ENCODE results near the gene COLGALT1.
A peak's percentile ranks its signal among the peaks of the same experiment; 100 is the strongest.
"Not testable (repeated sequence)": the region's sequence is repeated elsewhere in the genome, so short reads cannot be mapped to it uniquely, and the experiment has no call there.

The COLGALT1 gene

DNA sequence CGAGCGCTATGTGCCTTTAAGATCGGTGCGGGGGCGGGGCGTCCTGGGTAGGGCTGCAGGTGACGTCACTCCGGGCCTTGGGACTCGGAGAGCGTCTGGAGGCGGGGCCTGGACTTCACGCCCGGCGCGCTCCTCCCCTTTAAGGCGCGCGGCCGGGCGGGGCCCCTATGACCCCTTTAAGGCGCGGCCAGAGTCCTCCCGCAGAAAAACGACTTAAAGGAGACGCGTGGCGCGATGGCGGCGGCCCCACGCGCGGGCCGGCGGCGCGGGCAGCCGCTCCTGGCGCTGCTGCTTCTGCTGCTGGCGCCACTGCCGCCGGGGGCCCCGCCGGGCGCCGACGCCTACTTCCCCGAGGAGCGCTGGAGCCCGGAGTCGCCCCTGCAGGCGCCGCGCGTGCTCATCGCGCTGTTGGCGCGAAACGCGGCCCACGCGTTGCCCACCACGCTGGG is at the start of gene COLGALT1:
Gene COLGALT1 (plus strand): TSS at position 170 of the 449 bp plus-strand sequence. CDS start 65 bp downstream, at position 235.
- peak; percentile 85 to 98 (median 92) for DNase-seq

DNA sequence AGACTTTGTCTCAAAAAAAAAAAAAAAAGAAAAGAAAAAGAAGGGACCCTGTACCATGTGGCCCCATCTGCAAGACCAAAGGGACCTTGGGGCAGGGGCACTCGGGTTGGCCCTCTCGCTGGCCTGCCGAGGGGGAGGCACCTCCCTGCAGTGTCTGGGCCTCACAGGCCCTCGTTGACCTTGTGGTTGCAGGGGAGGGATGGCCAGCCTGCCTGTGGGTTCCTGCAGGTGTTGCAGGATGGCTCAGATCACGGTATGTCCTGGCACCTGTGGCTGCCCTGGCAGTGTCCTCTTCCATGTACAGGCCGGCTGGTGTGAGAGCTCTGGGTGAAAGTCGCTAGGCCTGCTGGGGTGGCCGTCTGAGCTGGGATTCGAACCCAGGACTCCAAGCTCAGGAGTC is 48.7 kb upstream of the COLGALT1 start:
- no peak for DNase-seq

- DNase-seq: not testable (repeated sequence)
Measured at GRCh38 chr19:17508558-17508933, 46.9 kb upstream of the COLGALT1 start.

GRCh38 chr19:17510220-17510993 is 45.0 kb upstream of the COLGALT1 start:
- no peak for DNase-seq

DNA sequence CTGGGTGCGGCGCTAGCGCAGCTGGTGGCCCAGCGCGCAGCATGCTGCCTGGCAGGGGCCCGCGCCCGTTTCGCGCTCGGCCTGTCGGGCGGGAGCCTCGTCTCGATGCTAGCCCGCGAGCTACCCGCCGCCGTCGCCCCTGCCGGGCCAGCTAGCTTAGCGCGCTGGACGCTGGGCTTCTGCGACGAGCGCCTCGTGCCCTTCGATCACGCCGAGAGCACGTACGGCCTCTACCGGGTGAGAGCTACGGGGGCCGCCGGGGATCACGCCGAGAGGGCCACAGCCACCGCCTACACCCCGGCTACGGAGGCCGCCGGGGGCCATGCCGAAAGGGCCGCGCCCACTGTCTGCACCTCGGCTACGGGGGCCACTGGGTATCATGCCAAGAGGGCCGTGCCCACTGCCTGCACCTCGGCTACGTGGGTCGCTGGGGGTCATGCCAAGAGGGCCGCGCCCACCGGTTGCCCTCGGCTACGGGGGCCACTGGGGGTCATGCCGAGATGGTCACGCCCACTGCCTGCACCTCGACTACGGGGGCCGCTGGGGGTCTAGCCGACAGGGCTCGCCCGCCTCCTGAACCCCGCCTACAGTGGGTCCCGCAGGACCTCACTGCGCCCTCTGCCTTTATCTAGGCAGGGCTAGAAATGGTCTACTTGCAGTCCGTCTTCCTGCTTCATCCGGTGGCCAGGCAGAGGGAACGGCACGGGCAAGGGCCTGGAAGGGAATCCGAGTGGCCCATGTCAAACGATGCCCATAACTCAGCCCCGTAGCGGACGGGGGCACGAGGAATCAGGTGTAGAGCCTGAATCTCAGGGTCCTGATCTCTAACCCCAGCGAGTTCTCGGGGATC is 43.5 kb upstream of the COLGALT1 start:
- DNase-seq: peak; percentile 57 to 91 (median 75)

GRCh38 chr19:17512574-17512939 is 42.9 kb upstream of the COLGALT1 start:
- no peak for DNase-seq

GRCh38 chr19:17515408-17516149 is 39.9 kb upstream of the COLGALT1 start:
- DNase-seq: no peak

- DNase-seq: no peak
Measured at GRCh38 chr19:17517898-17518297, 37.6 kb upstream of the COLGALT1 start.

GRCh38 chr19:17518654-17519053 is 36.8 kb upstream of the COLGALT1 start:
- not testable (repeated sequence) for DNase-seq

GRCh38 chr19:17519967-17520366 is 35.5 kb upstream of the COLGALT1 start:
- no peak for DNase-seq

DNA sequence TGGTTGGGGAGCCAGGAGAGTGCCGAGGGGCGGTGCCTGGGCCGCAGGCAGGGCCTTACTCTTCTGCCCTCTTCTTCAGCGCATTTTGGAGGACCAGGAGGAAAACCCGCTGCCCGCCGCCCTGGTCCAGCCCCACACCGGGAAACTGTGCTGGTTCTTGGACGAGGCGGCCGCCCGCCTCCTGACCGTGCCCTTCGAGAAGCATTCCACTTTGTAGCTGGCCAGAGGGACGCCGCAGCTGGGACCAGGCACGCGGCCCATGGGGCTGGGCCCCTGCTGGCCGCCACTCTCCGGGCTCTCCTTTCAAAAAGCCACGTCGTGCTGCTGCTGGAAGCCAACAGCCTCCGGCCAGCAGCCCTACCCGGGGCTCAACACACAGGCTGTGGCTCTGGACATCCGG is 34.6 kb upstream of the COLGALT1 start:
- DNase-seq: no peak

DNA sequence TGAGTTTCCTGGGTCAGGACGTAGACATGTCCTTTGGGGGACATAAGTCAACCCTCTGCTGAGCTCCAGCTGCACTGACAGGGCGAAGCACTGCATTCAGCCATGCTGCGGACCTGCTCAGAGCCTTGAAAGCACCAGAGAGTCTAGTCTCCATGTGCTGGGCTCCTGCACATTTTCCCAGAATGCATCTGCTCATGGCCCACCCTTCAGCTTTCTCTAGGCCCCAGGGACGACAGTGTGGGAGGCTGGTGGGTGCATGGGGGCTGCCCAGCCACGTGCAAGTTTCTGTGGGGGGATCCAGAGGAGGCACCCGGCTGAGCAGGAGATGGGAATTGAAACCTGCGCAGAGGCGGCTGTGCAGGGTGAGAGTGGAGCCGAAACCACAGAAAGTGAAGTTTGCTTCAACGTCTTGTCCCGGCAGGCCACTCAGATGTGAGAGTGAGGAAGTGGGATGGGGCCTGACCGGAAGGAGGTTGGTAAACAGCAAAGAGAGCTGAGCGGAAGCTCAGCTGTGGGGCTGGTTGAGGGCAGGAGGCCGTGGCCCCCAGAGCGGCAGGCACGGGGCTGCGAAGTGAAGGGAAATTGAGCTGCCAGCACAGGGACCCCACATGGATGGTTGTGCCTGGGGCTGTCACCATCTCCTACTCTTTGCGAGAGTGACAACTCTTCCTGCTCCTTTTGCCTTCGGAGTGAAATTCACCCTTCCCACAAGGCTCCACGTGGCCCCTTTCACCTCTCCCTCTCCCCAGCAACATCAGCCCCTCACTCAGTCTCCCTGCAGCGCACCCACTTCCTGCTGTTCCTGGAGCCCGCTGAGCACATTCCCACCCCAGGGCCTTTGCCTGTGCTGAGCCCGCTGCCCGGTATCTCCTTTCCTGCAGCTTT is 32.2 kb upstream of the COLGALT1 start:
- peak in 2 of 4 experiments; percentile 26 to 27 for DNase-seq

- no peak for DNase-seq
Measured at GRCh38 chr19:17524651-17525050, 30.8 kb upstream of the COLGALT1 start.

DNA sequence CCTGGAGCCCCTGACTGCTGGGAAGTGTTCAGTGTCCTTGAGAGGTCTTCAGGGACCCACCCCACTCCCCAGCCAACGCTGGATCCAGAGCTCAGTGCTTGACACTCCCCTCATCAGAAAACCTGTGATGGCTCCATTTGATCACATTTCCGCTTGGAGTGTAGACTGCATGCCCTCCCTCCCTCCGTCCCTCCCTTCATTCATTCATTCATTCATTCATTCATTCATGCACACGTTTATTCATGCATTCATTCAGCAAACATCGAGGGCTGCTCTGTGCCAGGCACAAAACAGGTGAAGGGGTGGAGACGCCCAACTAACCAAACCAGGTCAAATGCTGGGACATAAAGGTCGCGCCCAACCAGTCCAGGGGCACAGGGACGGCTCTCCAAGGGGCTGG is 30.3 kb upstream of the COLGALT1 start:
- no peak for DNase-seq

DNA sequence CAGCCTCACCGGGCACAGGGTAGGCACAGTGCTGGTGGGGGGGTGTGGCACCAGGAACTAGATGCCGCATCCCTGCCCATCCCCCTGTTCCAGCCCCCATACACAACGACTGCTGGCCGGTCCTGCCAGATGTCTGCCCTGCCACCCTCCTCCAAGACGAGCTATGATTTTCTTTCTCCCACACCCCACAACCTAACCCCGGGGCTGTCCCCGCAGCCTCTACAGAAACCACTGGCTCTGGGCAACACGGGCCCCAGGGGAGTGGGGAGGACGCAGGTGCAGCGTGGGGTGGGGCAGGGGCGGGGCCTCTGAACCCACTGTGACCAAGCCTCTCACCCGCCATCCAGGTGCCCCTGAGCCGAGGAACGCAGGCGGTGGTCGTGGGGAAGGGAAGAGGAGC is 28.5 kb upstream of the COLGALT1 start:
- DNase-seq: no peak

DNA sequence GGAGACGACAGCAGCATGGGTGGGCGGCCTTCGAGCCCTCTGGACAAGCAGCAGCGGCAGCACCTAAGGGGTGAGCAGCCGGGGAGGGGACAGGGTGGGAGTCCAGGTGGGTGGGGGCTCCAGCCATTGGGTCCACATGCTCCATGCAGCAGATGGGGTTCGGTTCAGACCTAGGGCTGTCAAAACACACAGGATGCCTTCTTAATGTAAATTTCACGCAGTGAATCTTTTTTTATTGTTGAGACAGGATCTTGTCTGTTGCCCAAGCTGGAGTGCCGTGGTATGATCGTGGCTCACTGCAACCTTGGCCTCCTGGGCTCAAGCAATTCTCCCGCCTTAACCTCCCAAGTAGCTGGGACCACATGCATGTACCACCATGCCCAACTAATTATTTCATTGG is 28.1 kb upstream of the COLGALT1 start:
- no peak for DNase-seq

- no peak for DNase-seq
Measured at GRCh38 chr19:17528610-17529009, 26.8 kb upstream of the COLGALT1 start.

GRCh38 chr19:17529239-17530158 is 25.9 kb upstream of the COLGALT1 start:
- DNase-seq: no peak

DNA sequence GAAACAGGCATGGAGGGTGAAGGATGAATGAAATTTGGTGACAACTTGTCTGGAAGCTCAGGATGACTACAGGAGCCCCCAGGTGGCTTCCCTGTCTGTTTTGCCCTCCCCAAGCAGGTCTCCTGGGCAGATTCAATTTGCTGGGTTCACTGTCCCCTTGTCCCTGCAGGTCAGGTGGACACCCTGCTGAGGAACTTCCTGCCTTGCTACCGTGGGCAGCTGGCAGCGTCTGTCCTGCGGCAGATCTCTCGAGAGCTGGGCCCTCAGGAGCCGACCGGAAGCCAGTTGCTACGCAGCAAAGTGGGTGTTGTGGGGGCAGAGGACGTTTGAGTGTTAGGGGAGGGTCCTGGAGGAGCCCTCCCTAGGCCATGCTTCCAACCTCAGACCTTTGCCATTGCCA is 24.9 kb upstream of the COLGALT1 start:
- no peak for DNase-seq

GRCh38 chr19:17532116-17532515 is 23.3 kb upstream of the COLGALT1 start:
- DNase-seq: no peak

- no peak for DNase-seq
Measured at GRCh38 chr19:17532557-17532956, 22.9 kb upstream of the COLGALT1 start.
